Activated CD4-positive, alpha-beta T cell treated with anti-CD3 and anti-CD28 coated beads, Interleukin-10, Interleukin-2, amounts not matched to agents 100 ng/mL and 50 ng/mL, durations not matched to agents 16 hours and 8 hours (primary cell): ENCODE measurements around the gene GJA9.
"Not testable (repeated sequence)": the region's sequence is repeated elsewhere in the genome, so short reads cannot be mapped to it uniquely, and the experiment has no call there.

Source experiments
- DNase-seq: peaks from one replicate; pipeline ENCODE4 v3.0.0-alpha.2; 2020

The GJA9 gene

DNA sequence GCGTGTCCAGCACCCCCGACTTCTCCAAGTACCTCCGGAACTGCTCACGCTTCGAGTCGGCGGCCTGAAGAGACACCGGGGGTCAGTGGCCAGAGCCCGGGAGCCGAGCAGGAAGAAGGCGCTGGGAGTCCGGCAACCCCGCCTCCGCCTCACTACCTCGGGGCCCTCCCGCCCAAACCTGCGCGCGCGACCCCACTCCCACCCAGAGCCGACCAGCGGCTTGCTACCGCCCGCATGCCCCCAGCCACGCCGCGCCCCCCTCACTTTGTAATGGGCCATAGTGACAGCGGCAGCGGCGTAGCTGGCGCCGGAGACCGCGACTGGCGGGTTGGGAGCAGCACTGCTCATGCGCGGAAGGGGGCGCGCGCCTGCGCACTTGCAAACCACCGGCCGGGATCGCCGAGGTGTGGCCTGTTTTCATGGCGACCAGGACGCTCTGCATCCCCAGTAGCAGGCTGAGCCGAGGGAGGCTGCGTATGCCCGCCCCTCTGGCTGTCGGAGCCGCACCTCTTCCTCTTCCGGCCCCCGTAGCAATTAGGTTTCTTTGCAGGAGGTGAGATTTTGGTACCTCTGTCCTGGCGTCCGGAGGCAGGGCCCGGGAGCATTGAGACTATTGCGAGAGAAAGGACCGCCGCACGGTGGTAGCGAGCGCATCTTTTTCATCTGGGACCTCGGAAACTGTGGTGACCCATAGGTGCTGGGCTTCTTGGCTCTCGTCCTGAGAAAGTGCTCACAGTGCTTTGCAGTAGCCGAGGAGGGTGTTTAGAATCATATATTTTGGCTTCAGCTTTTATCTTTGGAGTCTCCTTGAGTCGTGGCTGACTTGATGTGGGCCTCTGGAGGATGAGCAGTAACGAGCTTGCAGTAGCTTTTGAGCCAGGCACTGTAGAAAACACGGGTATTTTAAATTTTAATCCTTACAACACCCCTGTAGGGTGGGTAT, 8.1 kb downstream of the GJA9 start, which contains the start of gene MYCBP:
Gene MYCBP, minus strand, starts transcription at position 322 of the 943 bp plus-strand sequence. Its CDS starts 43 bp downstream, at position 279.
- peak; percentile 98 for DNase-seq

- DNase-seq: peak; percentile 49
Observed at GRCh38 chr1:38872401-38873026, 8.9 kb downstream of the GJA9 start.

DNA sequence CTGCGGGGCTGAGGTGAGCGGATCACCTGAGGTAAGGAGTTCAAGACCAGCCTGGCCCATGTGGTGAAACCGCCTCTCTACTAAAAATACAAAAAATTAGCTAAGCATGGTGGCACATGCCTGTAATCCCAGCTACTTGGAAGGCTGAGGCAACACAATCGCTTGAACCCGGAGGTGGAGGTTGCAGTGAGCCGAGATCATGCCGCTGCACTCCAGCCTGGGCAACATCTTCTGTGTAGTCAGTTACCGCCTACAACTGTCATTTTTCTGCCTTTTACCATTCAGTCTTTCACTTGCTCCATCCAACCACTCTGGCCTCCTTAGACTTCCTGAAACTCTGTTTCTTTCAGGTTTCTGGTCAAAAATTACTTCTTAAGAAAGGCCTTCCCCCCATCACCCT, 10.4 kb downstream of the GJA9 start:
- no peak for DNase-seq

DNA sequence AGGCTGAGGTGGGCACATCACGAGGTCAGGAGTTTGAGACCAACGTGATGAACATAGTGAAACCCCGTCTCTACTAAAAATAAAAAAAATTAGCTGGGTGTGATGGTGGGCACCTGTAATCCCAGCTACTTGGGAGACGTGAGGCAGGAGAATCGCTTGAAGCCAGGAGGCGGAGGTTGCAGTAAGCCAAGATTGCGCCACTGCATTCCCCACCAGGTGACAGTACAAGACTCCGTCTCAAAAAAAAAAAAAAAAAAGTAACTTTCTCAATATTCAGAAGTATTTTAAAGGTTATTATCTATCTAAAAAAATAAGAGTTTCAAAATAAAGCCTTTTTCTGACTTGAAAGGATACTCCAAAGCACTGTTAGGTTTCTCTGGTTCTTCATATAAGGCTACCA, 14.2 kb downstream of the GJA9 start:
- DNase-seq: no peak

- no peak for DNase-seq
Observed at GRCh38 chr1:38865112-38865715, 16.2 kb downstream of the GJA9 start.

DNA sequence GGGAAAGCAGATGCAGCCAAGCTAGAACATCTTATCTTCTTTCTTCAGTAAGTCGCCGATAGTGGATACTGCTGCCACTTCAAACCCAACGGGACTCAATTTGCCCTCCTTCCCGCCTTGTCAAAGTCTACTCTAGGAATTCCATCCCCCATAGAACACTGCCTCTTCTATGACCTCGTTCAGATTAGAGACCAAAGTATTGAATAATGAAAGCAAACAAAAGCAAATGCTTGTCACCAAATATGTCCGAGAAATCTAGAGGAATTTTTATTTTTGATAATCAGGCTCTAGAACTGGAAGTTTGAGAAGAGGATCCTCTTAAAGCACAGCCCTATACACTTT, 21.0 kb downstream of the GJA9 start:
- DNase-seq: no peak

DNA sequence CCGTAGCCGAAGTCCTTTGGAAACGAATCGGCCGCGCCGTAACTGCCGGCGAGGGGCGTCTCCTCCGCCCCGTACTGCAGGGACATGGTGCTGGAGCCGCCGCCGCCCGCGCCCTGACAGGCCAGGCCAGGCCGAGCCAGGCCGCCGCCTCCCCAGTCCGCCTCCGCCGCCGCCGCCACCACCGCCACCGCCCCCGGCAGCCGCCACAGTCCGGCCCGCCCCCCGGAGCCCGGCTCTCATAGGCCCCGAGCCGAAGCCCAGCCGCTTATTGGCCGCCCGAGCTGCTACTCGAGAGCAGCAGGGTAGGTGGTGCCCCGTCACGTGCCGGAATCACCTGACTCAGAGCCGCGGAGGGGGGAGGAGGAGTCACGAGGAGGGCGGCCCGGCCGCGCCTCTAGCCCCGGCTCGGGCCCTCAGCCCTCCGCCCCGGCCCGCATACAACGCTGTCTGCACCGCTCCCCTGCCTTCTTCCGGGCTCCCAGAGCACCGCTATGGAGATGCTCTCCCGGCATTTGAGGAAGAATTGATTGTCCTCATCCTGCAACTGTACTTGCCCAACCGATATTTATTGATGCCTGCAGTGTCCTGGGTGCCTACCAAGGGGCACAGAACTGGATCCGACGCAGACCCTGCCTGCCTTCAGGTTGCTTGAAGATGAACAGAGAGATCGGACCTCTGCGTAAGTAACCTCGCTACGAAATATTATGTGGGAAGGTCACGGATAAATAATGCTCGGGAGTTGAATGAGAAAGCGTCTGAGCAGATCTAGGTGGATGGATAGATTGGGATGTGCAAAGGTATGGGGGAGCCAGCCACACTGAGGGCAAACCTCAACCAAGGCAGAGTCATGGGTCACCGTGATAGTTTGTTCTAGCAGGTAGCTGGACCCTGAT, 21.6 kb downstream of the GJA9 start, which contains the start of gene RRAGC:
Gene RRAGC, minus strand, starts transcription at position 212 of the 893 bp plus-strand sequence. Its CDS starts 126 bp downstream, at position 86.
- DNase-seq: peak; percentile 99

DNA sequence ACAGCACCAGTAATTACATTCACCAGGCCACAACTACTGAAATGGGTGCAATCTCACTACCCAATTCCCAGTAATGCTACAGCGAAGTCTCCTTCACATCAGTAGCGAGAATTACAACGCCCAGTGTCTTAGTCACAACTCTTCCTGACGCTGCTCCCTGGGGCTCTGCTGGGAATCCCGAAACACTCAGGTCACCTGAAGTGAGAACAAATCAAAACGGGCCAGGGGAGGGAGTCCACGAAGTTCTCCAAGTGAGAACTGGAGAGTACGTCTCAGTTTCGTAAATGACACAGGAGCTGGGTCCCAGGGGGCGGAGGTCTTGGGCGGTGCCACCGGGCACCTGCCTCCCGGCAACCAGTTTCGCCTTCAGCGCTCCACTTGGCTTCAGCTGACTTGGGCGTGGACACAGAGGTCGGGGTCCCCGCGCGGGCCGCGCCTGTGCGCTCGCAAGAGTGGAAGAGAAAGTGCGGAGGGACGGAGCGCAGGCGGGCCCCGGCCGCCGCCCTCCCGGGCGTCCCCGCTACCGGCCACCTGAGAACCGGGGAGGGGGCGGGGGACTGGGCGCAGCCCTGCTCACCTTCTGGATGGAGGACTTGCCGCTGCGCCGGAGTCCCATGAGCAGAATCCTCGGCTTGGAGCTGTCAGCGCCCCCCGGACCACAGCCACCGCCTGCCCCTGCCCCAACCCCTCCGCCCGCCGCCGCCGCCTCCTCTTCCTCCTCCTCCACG, 22.4 kb downstream of the GJA9 start:
- peak; percentile 65 for DNase-seq

- peak; percentile 86 for DNase-seq
Observed at GRCh38 chr1:38852780-38853179, 28.6 kb downstream of the GJA9 start.

- DNase-seq: no peak
Observed at GRCh38 chr1:38848071-38848470, 33.3 kb downstream of the GJA9 start.

- no peak for DNase-seq
Observed at GRCh38 chr1:38846210-38846609, 35.2 kb downstream of the GJA9 start.

GRCh38 chr1:38845088-38845487, 36.3 kb downstream of the GJA9 start:
- not testable (repeated sequence) for DNase-seq

DNA sequence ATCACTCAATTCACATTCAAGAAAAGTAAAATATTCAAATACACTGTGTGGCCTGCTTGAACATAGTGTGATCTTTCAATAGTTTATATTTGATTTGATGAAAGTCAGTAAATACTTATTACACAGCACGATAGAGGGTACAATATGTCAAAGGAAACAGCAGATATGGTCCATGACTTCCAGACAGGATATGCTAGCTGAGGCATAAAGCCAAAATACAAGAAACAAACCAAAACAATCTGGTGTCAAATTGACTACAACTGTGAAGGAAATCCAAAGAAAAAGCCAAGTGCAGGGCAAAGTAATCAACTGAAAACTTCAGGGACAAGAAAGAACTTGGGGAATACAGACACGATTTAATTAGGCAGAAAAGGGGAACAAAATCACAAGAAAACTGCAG, 41.1 kb downstream of the GJA9 start:
- DNase-seq: no peak

- DNase-seq: no peak
Observed at GRCh38 chr1:38839363-38839762, 42.0 kb downstream of the GJA9 start.

DNA sequence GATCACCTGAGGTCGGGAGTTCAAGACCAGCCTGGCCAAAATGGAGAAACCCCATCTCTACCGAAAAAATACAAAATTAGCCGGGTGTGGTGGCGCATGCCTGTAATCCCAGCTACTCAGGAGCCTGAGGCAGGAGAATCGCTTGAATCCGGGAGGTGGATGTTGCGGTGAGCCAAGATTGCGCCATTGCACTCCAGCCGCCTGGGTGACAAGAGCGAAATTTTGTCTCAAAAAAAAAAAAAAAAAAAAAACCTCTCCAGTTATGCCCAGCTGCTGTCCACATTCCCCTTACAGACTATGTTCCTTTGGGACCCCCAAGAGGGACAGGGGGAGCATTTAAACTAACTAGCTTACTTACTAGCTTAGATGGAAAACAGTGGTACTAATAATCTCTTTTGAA, 45.1 kb downstream of the GJA9 start:
- not testable (repeated sequence) for DNase-seq

GRCh38 chr1:38834937-38835827, 46.2 kb downstream of the GJA9 start:
- peak; percentile 82 for DNase-seq

DNA sequence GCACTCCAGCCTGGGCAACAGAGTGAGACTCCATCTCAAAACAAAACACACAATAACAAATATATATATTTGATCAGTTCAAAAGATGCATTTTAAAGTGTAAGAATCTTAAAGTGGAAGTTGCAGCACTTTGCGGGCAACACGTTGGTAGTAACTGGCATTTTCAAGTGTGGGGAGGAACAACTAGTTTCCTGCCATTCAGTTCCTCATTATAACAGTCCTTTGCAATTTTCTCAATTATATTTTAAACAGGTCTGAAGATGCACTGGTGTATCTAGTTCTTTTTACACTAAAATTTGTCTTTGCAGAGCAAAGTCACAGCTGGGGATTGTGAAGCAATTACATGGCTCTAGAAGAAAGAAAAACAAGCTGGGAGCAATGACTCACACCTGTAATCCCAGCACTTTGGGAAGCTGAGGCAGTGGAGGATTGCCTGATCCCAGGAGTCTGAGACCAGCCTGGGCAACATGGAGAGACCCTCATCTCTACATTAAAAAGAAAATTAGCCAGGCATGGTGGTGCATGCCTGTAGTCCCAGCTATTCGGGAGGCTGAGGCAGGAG, 47.1 kb downstream of the GJA9 start:
- DNase-seq: no peak

DNA sequence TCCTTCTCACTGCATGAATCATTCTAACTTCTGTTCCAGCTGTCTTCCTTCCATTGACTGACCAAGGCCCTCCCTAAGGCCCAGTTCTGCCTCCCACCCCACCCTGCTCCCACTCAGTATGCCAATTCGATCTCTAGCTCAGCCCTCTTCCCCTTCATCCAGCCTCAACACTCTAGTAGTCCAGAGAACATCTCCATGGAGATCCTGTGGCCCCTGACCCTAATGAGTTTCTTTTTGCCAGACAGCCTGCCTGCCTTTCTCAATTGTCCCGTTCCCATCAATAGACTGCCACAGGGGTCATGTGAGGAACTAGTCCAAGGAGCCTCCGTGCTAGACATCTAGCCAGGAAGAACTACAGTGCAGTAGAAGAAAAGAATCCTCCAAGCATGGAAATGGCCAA, 48.2 kb downstream of the GJA9 start:
- DNase-seq: no peak

DNA sequence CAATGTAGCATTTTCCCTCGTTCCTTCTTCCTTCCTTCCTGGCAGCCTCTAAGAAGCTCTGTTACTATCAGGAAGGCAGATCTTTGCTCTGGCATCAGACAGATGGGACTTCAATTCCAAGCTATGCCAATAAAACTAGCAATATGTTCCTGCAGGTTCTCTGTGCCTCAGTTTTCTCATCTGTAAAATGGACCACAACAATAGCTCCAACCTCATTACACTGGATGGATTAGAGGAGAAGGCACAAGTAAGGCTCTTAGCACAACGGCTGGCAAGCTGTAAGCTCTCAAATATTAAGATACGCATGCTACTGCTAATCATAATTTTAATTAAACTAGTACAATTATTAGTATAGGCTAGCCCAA, 49.0 kb downstream of the GJA9 start:
- DNase-seq: no peak

DNA sequence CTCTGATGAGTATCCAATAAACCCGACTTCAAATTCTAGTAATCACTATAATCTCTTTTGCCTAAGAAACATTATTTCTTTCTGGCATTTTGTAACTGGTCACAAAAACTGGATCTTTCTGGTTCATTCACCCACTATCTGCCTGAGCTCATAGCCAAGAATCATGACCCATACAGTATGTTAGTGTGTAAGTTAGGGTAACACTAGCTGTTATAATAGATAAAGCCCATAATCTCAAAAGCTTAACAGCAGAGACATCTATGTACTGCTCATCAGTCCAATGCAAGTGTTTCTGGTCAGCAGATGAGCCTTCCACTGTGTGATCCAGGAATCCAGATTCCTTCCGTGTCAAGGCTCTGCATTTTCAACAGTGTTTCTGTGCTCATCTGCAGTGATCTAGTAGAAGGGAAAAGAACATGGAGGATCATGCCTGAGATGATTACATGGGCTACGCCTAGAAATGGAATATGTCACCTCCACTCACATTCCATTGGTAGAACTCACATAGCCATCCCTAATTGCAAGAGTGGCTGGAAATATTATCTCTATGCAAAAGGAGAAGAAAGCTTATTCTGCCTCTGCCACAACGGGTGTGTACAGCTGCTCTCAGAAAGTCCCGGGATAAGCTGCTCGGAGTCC, 49.5 kb downstream of the GJA9 start:
- DNase-seq: no peak
